Measurements from ENCODE around the gene DENND4A. TPM values are rescaled to one million over a fixed set of nuclear protein-coding genes. Genes with fewer than 3 reads are reported as not detected.

DENND4A gene
- total RNA-seq, 2 donors from 2014 or later = 15.7 to 21.8 TPM

DNA sequence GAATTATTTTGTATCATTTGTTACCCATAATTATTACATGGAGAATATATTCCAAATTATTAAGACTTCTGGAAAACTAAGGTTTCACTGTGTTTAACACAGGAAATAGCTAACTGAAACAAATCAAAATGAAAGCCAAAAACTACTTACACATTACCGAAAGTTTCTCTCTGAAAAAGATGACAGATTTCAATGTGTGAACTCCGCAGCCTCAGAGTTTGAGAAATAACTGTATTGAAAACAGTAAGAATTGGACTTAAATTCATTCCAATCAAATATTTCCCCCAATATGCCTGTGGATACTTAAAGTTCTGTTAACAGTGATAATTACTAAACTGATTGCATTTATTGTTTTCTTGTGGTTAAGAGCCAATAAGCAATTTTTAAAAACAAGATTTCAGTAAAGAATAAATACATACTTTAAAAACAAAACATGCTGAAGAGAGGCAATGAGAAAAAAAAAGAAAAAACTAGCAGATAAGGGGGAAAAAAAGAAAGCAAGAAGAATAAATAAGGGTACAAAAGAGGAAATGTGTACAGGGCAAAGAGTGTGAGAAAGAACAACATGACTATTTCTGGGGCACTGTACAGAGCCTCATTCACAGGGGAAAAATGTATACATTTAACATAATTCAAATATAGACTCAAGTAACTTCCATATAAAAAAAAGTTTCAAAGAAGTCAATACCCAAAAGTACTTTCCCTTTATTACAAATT is 30.7 kb downstream of the DENND4A start:
- Histone ChIP-seq H3K27ac (no peak overlapping the region), H3K9me3 (no peaks in the 10 kb centered on the region), H3K9ac (ENCODE audit: low read depth in 2 of 2, low read length in 2 of 2) (no peak overlapping the region), H3K27me3 (no peaks in the 10 kb centered on the region), H3K4me3 (no peak overlapping the region), H3K4me1 (no peaks in the 10 kb centered on the region), H3K36me3 (no peaks in the 10 kb centered on the region)
- intact Hi-C loops (cut with DNase I) = no loop called here
- no peak for DNase-seq
- TF ChIP-seq, protein P1, sequence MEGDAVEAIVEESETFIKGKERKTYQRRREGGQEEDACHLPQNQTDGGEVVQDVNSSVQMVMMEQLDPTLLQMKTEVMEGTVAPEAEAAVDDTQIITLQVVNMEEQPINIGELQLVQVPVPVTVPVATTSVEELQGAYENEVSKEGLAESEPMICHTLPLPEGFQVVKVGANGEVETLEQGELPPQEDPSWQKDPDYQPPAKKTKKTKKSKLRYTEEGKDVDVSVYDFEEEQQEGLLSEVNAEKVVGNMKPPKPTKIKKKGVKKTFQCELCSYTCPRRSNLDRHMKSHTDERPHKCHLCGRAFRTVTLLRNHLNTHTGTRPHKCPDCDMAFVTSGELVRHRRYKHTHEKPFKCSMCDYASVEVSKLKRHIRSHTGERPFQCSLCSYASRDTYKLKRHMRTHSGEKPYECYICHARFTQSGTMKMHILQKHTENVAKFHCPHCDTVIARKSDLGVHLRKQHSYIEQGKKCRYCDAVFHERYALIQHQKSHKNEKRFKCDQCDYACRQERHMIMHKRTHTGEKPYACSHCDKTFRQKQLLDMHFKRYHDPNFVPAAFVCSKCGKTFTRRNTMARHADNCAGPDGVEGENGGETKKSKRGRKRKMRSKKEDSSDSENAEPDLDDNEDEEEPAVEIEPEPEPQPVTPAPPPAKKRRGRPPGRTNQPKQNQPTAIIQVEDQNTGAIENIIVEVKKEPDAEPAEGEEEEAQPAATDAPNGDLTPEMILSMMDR (IDR thresholded peaks at IDR 0.05) = no peak

GRCh38 chr15:65759441-65759840 is 32.7 kb downstream of the DENND4A start:
- Histone ChIP-seq H3K9ac (ENCODE audit: low read depth in 2 of 2, low read length in 2 of 2) (no peak overlapping the region), H3K27ac (no peak overlapping the region), H3K4me3 (no peak overlapping the region), H3K4me1 (no peaks in the 10 kb centered on the region), H3K9me3 (no peaks in the 10 kb centered on the region), H3K36me3 (no peaks in the 10 kb centered on the region), H3K27me3 (no peaks in the 10 kb centered on the region)
- intact Hi-C loops (cut with DNase I) = no loop called here
- TF ChIP-seq, protein P1 (IDR thresholded peaks at IDR 0.05) = no peak
- no peak for DNase-seq

GRCh38 chr15:65758242-65758641 is 33.9 kb downstream of the DENND4A start:
- Histone ChIP-seq H3K9ac (ENCODE audit: low read depth in 2 of 2, low read length in 2 of 2) (no peak overlapping the region), H3K27ac (no peak overlapping the region), H3K36me3 (no peaks in the 10 kb centered on the region), H3K4me1 (no peaks in the 10 kb centered on the region), H3K27me3 (no peaks in the 10 kb centered on the region), H3K9me3 (no peaks in the 10 kb centered on the region), H3K4me3 (no peak overlapping the region)
- TF ChIP-seq, protein P1 (IDR thresholded peaks at IDR 0.05) = no peak
- no peak for DNase-seq
- intact Hi-C loops (cut with DNase I) = no loop called here

DNA sequence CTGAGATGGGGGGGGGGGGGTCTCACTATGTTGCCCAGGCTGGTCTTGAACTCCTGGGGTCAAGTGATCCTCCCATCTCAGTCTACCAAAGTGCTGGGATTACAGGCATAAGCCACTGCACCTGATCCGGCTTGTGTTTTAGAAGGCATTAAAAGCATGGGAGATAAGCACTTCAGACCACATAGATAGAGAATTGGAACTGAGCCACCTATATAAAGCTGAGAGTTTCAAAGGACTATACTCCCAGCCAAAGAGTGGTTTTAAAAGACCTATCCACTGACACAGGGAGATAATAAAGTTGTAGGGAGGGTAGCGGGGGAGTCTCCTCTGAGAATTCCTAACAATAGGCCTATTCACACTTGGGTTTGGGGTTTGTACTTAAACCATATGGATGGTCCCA is 34.8 kb downstream of the DENND4A start:
- Histone ChIP-seq H3K27ac (no peak overlapping the region), H3K9ac (ENCODE audit: low read depth in 2 of 2, low read length in 2 of 2) (no peak overlapping the region), H3K9me3 (no peaks in the 10 kb centered on the region), H3K4me1 (no peaks in the 10 kb centered on the region), H3K36me3 (no peaks in the 10 kb centered on the region), H3K4me3 (no peak overlapping the region), H3K27me3 (no peaks in the 10 kb centered on the region)
- TF ChIP-seq, protein P1 (IDR thresholded peaks at IDR 0.05) = no peak
- no peak for DNase-seq
- intact Hi-C loops (cut with DNase I) = no loop called here

DNA sequence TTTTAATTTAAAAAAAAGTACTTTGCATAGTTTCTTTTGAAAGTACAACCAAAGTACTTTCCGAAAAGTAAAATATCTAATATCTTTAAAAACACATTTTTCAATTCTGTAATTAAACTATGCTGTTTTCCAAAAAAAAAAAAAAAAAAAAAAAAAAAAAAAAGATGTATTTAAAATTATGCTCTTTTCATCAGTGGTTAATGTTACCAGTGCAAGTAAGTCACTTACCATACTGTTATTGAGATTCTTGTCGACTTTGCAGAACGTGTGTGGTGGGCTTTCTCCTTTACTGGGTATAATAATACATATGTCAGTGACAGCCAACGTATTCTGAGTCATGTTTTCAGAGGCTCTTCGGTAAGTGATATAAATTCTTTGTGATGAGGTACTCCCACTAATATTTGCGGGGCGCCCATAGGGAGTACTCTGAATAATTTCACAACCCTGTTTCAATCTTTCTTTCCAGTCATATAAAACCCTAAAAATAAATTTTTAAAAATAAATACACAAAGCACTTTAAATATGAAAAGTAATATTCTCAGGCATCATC is 39.9 kb downstream of the DENND4A start:
- H3K36me3 ChIP-seq = no peaks in the 10 kb centered on the region
- intact Hi-C loops (cut with DNase I) = no loop called here

More for the DNA sequence above, 39.9 kb downstream of the DENND4A start:
- no peaks in the 10 kb centered on the region for H3K9me3 ChIP-seq
- no peaks in the 10 kb centered on the region for H3K27me3 ChIP-seq
- TF ChIP-seq, protein P1 (IDR thresholded peaks at IDR 0.05) = no peak
- no peak overlapping the region for H3K4me3 ChIP-seq
- H3K27ac ChIP-seq = no peak overlapping the region
- no peak overlapping the region for H3K9ac ChIP-seq (ENCODE audit: low read depth in 2 of 2, low read length in 2 of 2)
- no peak for DNase-seq
- H3K4me1 ChIP-seq = no peaks in the 10 kb centered on the region
